ENCODE results near the gene SYNE2.

DNA sequence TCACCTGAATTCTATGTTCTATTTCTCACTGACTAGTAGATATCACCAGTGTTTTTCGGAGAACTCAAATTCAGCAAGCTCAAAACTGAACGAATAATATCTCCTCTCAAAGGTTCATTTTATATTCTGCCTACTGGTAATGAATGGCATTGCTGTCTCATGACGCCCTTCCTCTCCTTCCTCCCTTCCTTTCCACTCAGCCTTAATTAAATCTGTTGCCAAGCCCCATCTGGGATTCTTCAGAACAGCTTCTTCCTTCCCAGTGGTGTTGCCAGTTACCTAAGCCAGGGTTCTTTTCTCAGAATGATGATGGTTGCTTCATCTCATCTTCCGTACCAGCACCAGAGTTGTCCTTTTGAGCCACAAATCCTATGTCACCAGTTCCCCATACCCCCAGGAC, 143.2 kb downstream of the SYNE2 start:
- TF ChIP-seq POLR2A (IDR thresholded peaks at IDR 0.05; ENCODE audit: low read depth) (no peak), POLR2AphosphoS5 (IDR thresholded peaks at IDR 0.05) (no peak), EP300 (IDR thresholded peaks at IDR 0.05) (no peak)
- TF ChIP-seq, protein P1, sequence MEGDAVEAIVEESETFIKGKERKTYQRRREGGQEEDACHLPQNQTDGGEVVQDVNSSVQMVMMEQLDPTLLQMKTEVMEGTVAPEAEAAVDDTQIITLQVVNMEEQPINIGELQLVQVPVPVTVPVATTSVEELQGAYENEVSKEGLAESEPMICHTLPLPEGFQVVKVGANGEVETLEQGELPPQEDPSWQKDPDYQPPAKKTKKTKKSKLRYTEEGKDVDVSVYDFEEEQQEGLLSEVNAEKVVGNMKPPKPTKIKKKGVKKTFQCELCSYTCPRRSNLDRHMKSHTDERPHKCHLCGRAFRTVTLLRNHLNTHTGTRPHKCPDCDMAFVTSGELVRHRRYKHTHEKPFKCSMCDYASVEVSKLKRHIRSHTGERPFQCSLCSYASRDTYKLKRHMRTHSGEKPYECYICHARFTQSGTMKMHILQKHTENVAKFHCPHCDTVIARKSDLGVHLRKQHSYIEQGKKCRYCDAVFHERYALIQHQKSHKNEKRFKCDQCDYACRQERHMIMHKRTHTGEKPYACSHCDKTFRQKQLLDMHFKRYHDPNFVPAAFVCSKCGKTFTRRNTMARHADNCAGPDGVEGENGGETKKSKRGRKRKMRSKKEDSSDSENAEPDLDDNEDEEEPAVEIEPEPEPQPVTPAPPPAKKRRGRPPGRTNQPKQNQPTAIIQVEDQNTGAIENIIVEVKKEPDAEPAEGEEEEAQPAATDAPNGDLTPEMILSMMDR (IDR thresholded peaks at IDR 0.05), result no peak

Data from esophagus muscularis mucosa (tissue), 4 donors.